IPS-15b (cell line): ENCODE measurements around the gene HSCB.
"Not testable (repeated sequence)": the region's sequence is repeated elsewhere in the genome, so short reads cannot be mapped to it uniquely, and the experiment has no call there.

Experiments
- H3K27me3 ChIP-seq: one replicate; pipeline ENCODE4 v1.6.1; 2013; ENCODE audit warnings: low read length; ENCODE audit not compliant: control insufficient read depth, insufficient read depth
- H3K36me3 ChIP-seq: one replicate; pipeline ENCODE4 v1.6.1; 2013; ENCODE audit warnings: low read length; ENCODE audit not compliant: control insufficient read depth, insufficient read depth
- H3K4me1 ChIP-seq: one replicate; pipeline ENCODE4 v1.6.1; 2013; ENCODE audit warnings: mild to moderate bottlenecking, low read length; ENCODE audit not compliant: control insufficient read depth, insufficient read depth
- H3K4me3 ChIP-seq: one replicate; pipeline ENCODE4 v1.5.1; 2013; ENCODE audit warnings: low read depth, low read length
- H3K9ac ChIP-seq: one replicate; pipeline ENCODE4 v1.6.1; 2013; ENCODE audit warnings: low read depth, mild to moderate bottlenecking, low read length
- H3K9me3 ChIP-seq: one replicate; pipeline ENCODE4 v1.6.1; 2013; ENCODE audit warnings: mild to moderate bottlenecking, low read length; ENCODE audit not compliant: control insufficient read depth, insufficient read depth

The HSCB gene

GRCh38 chr22:28715611-28716010 lies 26.2 kb upstream of the HSCB start:
- Histone ChIP-seq H3K4me1 (no peaks in the 10 kb centered on the region), H3K36me3 (no peaks in the 10 kb centered on the region), H3K27me3 (no peaks in the 10 kb centered on the region), H3K9ac (no peak overlapping the region), H3K4me3 (no peak overlapping the region), H3K9me3 (no peaks in the 10 kb centered on the region)

- Histone ChIP-seq H3K4me1 (no peaks in the 10 kb centered on the region), H3K9ac (no peak overlapping the region), H3K27me3 (no peaks in the 10 kb centered on the region), H3K36me3 (no peaks in the 10 kb centered on the region), H3K4me3 (no peak overlapping the region), H3K9me3 (no peaks in the 10 kb centered on the region)
Observed at GRCh38 chr22:28716686-28717085, 25.2 kb upstream of the HSCB start.

- Histone ChIP-seq H3K36me3 (no peaks in the 10 kb centered on the region), H3K9ac (no peak overlapping the region), H3K27me3 (no peaks in the 10 kb centered on the region), H3K9me3 (no peaks in the 10 kb centered on the region), H3K4me3 (no peak overlapping the region), H3K4me1 (no peaks in the 10 kb centered on the region)
Observed at GRCh38 chr22:28718044-28718443, 23.8 kb upstream of the HSCB start.

- no peaks in the 10 kb centered on the region for H3K27me3 ChIP-seq
- no peaks in the 10 kb centered on the region for H3K9me3 ChIP-seq
- H3K9ac ChIP-seq: no peak overlapping the region
- H3K36me3 ChIP-seq: peaks cover 12% of the 10 kb centered on the region
- no peaks in the 10 kb centered on the region for H3K4me1 ChIP-seq
- no peak overlapping the region for H3K4me3 ChIP-seq
Observed at GRCh38 chr22:28728002-28728401, 13.8 kb upstream of the HSCB start.

- no peak overlapping the region for H3K9ac ChIP-seq
- H3K4me3 ChIP-seq: no peak overlapping the region
- no peaks in the 10 kb centered on the region for H3K4me1 ChIP-seq
- H3K27me3 ChIP-seq: no peaks in the 10 kb centered on the region
- H3K36me3 ChIP-seq: peaks cover 10% of the 10 kb centered on the region
- no peaks in the 10 kb centered on the region for H3K9me3 ChIP-seq
Observed at GRCh38 chr22:28728621-28729313, 13.1 kb upstream of the HSCB start.

GRCh38 chr22:28730179-28730578 lies 11.7 kb upstream of the HSCB start:
- H3K4me3 ChIP-seq: no peak overlapping the region
- H3K27me3 ChIP-seq: no peaks in the 10 kb centered on the region
- no peak overlapping the region for H3K9ac ChIP-seq
- peaks cover 7% of the 10 kb centered on the region for H3K4me1 ChIP-seq
- H3K9me3 ChIP-seq: no peaks in the 10 kb centered on the region
- peaks cover 9% of the 10 kb centered on the region for H3K36me3 ChIP-seq

- H3K4me3 ChIP-seq: no peak overlapping the region
- H3K9me3 ChIP-seq: no peaks in the 10 kb centered on the region
- H3K9ac ChIP-seq: no peak overlapping the region
- no peaks in the 10 kb centered on the region for H3K27me3 ChIP-seq
- peaks cover 19% of the 10 kb centered on the region for H3K4me1 ChIP-seq
- H3K36me3 ChIP-seq: no peaks in the 10 kb centered on the region
Observed at GRCh38 chr22:28734393-28734792, 7.4 kb upstream of the HSCB start.

- H3K4me3 ChIP-seq: no peak overlapping the region
- no peaks in the 10 kb centered on the region for H3K36me3 ChIP-seq
- H3K9ac ChIP-seq: peak overlapping the region; percentile 70
- H3K27me3 ChIP-seq: no peaks in the 10 kb centered on the region
- H3K4me1 ChIP-seq: peaks cover 19% of the 10 kb centered on the region
- H3K9me3 ChIP-seq: no peaks in the 10 kb centered on the region
Observed at GRCh38 chr22:28736301-28737155, 5.3 kb upstream of the HSCB start.

- Histone ChIP-seq H3K27me3 (no peaks in the 10 kb centered on the region), H3K9me3 (no peaks in the 10 kb centered on the region), H3K36me3 (no peaks in the 10 kb centered on the region), H3K9ac (no peak overlapping the region), H3K4me3 (no peak overlapping the region), H3K4me1 (peaks cover 19% of the 10 kb centered on the region)
Observed at GRCh38 chr22:28737701-28738100, 4.1 kb upstream of the HSCB start.

- not testable (repeated sequence) for H3K27me3 ChIP-seq, H3K9ac ChIP-seq, H3K9me3 ChIP-seq, H3K4me3 ChIP-seq, H3K36me3 ChIP-seq
- H3K4me1 ChIP-seq: peaks cover 22% of the 10 kb centered on the region
Observed at GRCh38 chr22:28738876-28739275, 3.0 kb upstream of the HSCB start.

GRCh38 chr22:28741200-28741784 lies 547 bp upstream of the HSCB start:
- H3K4me3 ChIP-seq: peak overlapping the region; percentile 97
- H3K9me3 ChIP-seq: no peaks in the 10 kb centered on the region
- H3K36me3 ChIP-seq: peaks cover 17% of the 10 kb centered on the region
- peak overlapping the region; percentile 70 for H3K9ac ChIP-seq
- no peaks in the 10 kb centered on the region for H3K27me3 ChIP-seq
- H3K4me1 ChIP-seq: peaks cover 9% of the 10 kb centered on the region

- Histone ChIP-seq H3K9me3 (no peaks in the 10 kb centered on the region), H3K9ac (peak overlapping the region; percentile 66), H3K36me3 (peaks cover 27% of the 10 kb centered on the region), H3K27me3 (no peaks in the 10 kb centered on the region), H3K4me1 (peaks cover 4% of the 10 kb centered on the region), H3K4me3 (peak overlapping the region; percentile 97)
Observed at GRCh38 chr22:28742562-28742962, 723 bp downstream of the HSCB start.
